Caco-2 (cell line): ENCODE results near the gene BPIFB2. TPM values are rescaled to one million over a fixed set of nuclear protein-coding genes. Genes with fewer than 3 reads are reported as not detected.

Experiments used
- BruUV-seq: library from RNA; stranded (reverse); fragments of 400-500 nt; replicated peaks from 2 replicates; lab custom pipeline; 2021; lab: Mats Ljungman, UMichigan
- CTCF ChIA-PET: fragments of 300-600 bp; sonication (Branson Sonifier 250); formaldehyde crosslinking; loops from one replicate; lab custom pipeline; 2022; ENCODE audit warnings: antibody characterized with exemption; lab: Charles Lee
- POLR2A ChIA-PET: fragments of 300-600 bp; sonication (Branson Sonifier 250); formaldehyde crosslinking; loops from one replicate; lab custom pipeline; 2022; ENCODE audit warnings: antibody characterized with exemption; lab: Charles Lee
- DNase-seq, 2 experiments: peaks; one replicate each; pipeline versions ENCODE4 v3.0.0 to v3.0.0-alpha.2; 2020 to 2022
- H3K27me3 ChIP-seq: replicated peaks from 2 replicates; pipeline ENCODE4 v1.6.0; 2011; ENCODE audit warnings: low read length; ENCODE audit not compliant: control insufficient read depth, insufficient read depth
- H3K36me3 ChIP-seq: 2 replicates; pipeline ENCODE4 v1.5.1; 2011; ENCODE audit warnings: low read length; ENCODE audit not compliant: control insufficient read depth, insufficient read depth
- H3K4me1 ChIP-seq: fragments of 250-450 bp; sonication (Bioruptor Pico); 2 replicates; pipeline ENCODE4 v1.5.1; 2020; ENCODE audit warnings: mild to moderate bottlenecking
- H3K4me3 ChIP-seq: 2 replicates; pipeline ENCODE4 v1.5.1; 2011; ENCODE audit warnings: low read depth, mild to moderate bottlenecking, control low read depth, low read length
- H3K9me3 ChIP-seq: fragments of 250-450 bp; sonication (Bioruptor Pico); 2 replicates; pipeline ENCODE4 v1.5.1; 2020; ENCODE audit warnings: mild to moderate bottlenecking, moderate library complexity
- H3K27ac Mint-ChIP-seq: one replicate; pipeline ENCODE4 v1.8.0; 2022; ENCODE audit warnings: mixed read lengths; ENCODE audit not compliant: unreplicated experiment
- H3K27me3 Mint-ChIP-seq: one replicate; pipeline ENCODE4 v1.8.0; 2022; ENCODE audit warnings: mixed read lengths; ENCODE audit not compliant: insufficient read depth, unreplicated experiment
- H3K36me3 Mint-ChIP-seq: one replicate; pipeline ENCODE4 v1.8.0; 2022; ENCODE audit warnings: mild to moderate bottlenecking, mixed read lengths; ENCODE audit not compliant: insufficient read depth, unreplicated experiment
- H3K4me1 Mint-ChIP-seq: one replicate; pipeline ENCODE4 v1.8.0; 2022; ENCODE audit warnings: low read depth, mixed read lengths; ENCODE audit not compliant: unreplicated experiment
- H3K4me3 Mint-ChIP-seq: one replicate; pipeline ENCODE4 v1.8.0; 2022; ENCODE audit warnings: mild to moderate bottlenecking, moderate library complexity, mixed read lengths; ENCODE audit not compliant: unreplicated experiment
- H3K9me3 Mint-ChIP-seq: one replicate; pipeline ENCODE4 v1.8.0; 2022; ENCODE audit warnings: mixed read lengths; ENCODE audit not compliant: unreplicated experiment
- CTCF ChIP-seq, 2 experiments: fragments of 200-600 bp in 1 of 2; IDR thresholded peaks; 1 replicate in 1 of 2; 2 replicates in 1 of 2; pipeline versions ENCODE4 v1.5.1 to v1.8.0; 2011 to 2022; ENCODE audit warnings: antibody characterized with exemption in 1 of 2, control low read depth in 1 of 2, inconsistent platforms in 1 of 2, low read depth in 1 of 2, low read length in 1 of 2, mild to moderate bottlenecking in 1 of 2, moderate library complexity in 1 of 2; ENCODE audit not compliant: insufficient read depth in 1 of 2, severe bottlenecking in 1 of 2, unreplicated experiment in 1 of 2
- intact Hi-C: fragments of 100-400 bp; cut with micrococcal nuclease; formaldehyde crosslinking; loops from one replicate; pipeline ENCODE4 v1.10.0; 2022; ENCODE audit not compliant: unreplicated experiment
- total RNA-seq: library from RNA; stranded (reverse); gene quantifications from 2 replicates; pipeline ENCODE4 v1.2.3, GENCODE V29; 2022

The BPIFB2 gene
- total RNA-seq, 1 experiment from 2014 or later = not detected

GRCh38 chr20:33071198-33071597 lies 63.7 kb downstream of the BPIFB2 start:
- Mint-ChIP-seq H3K4me1 (no peaks in the 10 kb centered on the region), H3K27ac (no peak overlapping the region), H3K27me3 (peaks cover 23% of the 10 kb centered on the region), H3K36me3 (no peaks in the 10 kb centered on the region), H3K9me3 (no peaks in the 10 kb centered on the region), H3K4me3 (no peak overlapping the region)
- intact Hi-C loops = no loop called here
- CTCF ChIA-PET = interaction anchor here (0.8 kb wide), 1 partner anchor 9 kb away, joined by 4 read pairs; no protein-coding TSS in a partner anchor
- no peaks in the 10 kb centered on the region for H3K9me3 ChIP-seq
- H3K36me3 ChIP-seq = no peaks in the 10 kb centered on the region
- no peak for TF ChIP-seq CTCF (IDR thresholded peaks at IDR 0.05; ENCODE audit: insufficient read depth in 1 of 2, low read depth in 1 of 2, low read length in 1 of 2, severe bottlenecking in 1 of 2, unreplicated experiment in 1 of 2)
- no peaks in the 10 kb centered on the region; the same call in 1 of the 2 replicates for H3K27me3 ChIP-seq
- DNase-seq = no peak
- H3K4me1 ChIP-seq = no peaks in the 10 kb centered on the region; the same call in 1 of the 2 replicates
- no TSS peak for BruUV-seq
- H3K4me3 ChIP-seq = no peak overlapping the region
- POLR2A ChIA-PET = no interaction called here

GRCh38 chr20:33072362-33072761 lies 64.9 kb downstream of the BPIFB2 start:
- no peak overlapping the region for H3K4me3 Mint-ChIP-seq
- Histone ChIP-seq H3K9me3 (no peaks in the 10 kb centered on the region), H3K36me3 (no peaks in the 10 kb centered on the region), H3K4me1 (no peaks in the 10 kb centered on the region; the same call in 1 of the 2 replicates), H3K27me3 (no peaks in the 10 kb centered on the region; the same call in 1 of the 2 replicates), H3K4me3 (no peak overlapping the region)
- no peak for TF ChIP-seq CTCF (IDR thresholded peaks at IDR 0.05; ENCODE audit: insufficient read depth in 1 of 2, low read depth in 1 of 2, low read length in 1 of 2, severe bottlenecking in 1 of 2, unreplicated experiment in 1 of 2)
- H3K36me3 Mint-ChIP-seq = no peaks in the 10 kb centered on the region
- peaks cover 20% of the 10 kb centered on the region for H3K27me3 Mint-ChIP-seq
- POLR2A ChIA-PET = interaction anchor here (0.6 kb wide), 1 partner anchor 72 kb away, joined by 4 read pairs; no protein-coding TSS in a partner anchor
- no TSS peak for BruUV-seq
- no peak overlapping the region for H3K27ac Mint-ChIP-seq
- no peaks in the 10 kb centered on the region for H3K9me3 Mint-ChIP-seq
- no peak for DNase-seq
- H3K4me1 Mint-ChIP-seq = no peaks in the 10 kb centered on the region
- intact Hi-C loops = no loop called here
- CTCF ChIA-PET = interaction anchor here (1.2 kb wide), 1 partner anchor 24 kb away, joined by 4 read pairs; no protein-coding TSS in a partner anchor

- Mint-ChIP-seq H3K27me3 (peaks cover 20% of the 10 kb centered on the region), H3K36me3 (no peaks in the 10 kb centered on the region), H3K9me3 (no peaks in the 10 kb centered on the region), H3K27ac (no peak overlapping the region), H3K4me1 (no peaks in the 10 kb centered on the region), H3K4me3 (no peak overlapping the region)
- no peaks in the 10 kb centered on the region; the same call in 1 of the 2 replicates for H3K4me1 ChIP-seq
- ChIA-PET POLR2A (no interaction called here), CTCF (interaction anchor here (1.2 kb wide), 1 partner anchor 23 kb away, joined by 4 read pairs; no protein-coding TSS in a partner anchor)
- H3K27me3 ChIP-seq = no peaks in the 10 kb centered on the region; the same call in 1 of the 2 replicates
- BruUV-seq = no TSS peak
- no peak for TF ChIP-seq CTCF (IDR thresholded peaks at IDR 0.05; ENCODE audit: insufficient read depth in 1 of 2, low read depth in 1 of 2, low read length in 1 of 2, severe bottlenecking in 1 of 2, unreplicated experiment in 1 of 2)
- no peaks in the 10 kb centered on the region for H3K9me3 ChIP-seq
- DNase-seq = no peak
- H3K4me3 ChIP-seq = no peak overlapping the region
- H3K36me3 ChIP-seq = no peaks in the 10 kb centered on the region
- intact Hi-C loops = no loop called here
Observed at GRCh38 chr20:33072813-33073212, 65.3 kb downstream of the BPIFB2 start.

Other genes with a start within 250 kb of the BPIFB2 start
- gene DNMT3B, start 245.3 kb upstream of the BPIFB2 start, total RNA-seq = 95.5 and 105 TPM in 2 replicates
- gene MAPRE1, start 187.8 kb upstream of the BPIFB2 start, total RNA-seq = 321 and 336 TPM in 2 replicates
- gene EFCAB8, start 148.8 kb upstream of the BPIFB2 start, total RNA-seq = 1.8 and 2.0 TPM in 2 replicates
- gene SUN5, start 3.3 kb upstream of the BPIFB2 start, total RNA-seq = not detected in 2 replicates
- gene BPIFB6, start 23.9 kb downstream of the BPIFB2 start, total RNA-seq = not detected in 2 replicates
- gene BPIFB3, start 46.2 kb downstream of the BPIFB2 start, total RNA-seq = not detected in 2 replicates
- not detected in 2 replicates for gene BPIFB4, start 71.9 kb downstream of the BPIFB2 start, total RNA-seq
- gene BPIFA2, start 160.5 kb downstream of the BPIFB2 start, total RNA-seq = not detected in 2 replicates
- gene BPIFA3, start 209.6 kb downstream of the BPIFB2 start, total RNA-seq = not detected in 2 replicates
- gene BPIFA1, start 228.3 kb downstream of the BPIFB2 start, total RNA-seq = not detected in 2 replicates